HepG2 (cell line): ENCODE data around the gene NCKIPSD. TPM values are rescaled to one million over a fixed set of nuclear protein-coding genes. Genes with fewer than 3 reads are reported as not detected.
A peak's percentile ranks its signal among the peaks of the same experiment; 100 is the strongest.

Experiments
- ATF4 ChIP-seq, 2 experiments: fragments of 450-650 bp in 1 of 2; sonication (generic) in 1 of 2; formaldehyde crosslinking; IDR thresholded peaks; 2 replicates each; pipeline versions ENCODE4 v1.5.0 to v1.8.0; 2020 to 2022; ENCODE audit warnings: mild to moderate bottlenecking in 1 of 2, missing genetic modification reagents in 1 of 2
- BHLHE40 ChIP-seq: IDR thresholded peaks from 2 replicates; pipeline ENCODE4 v1.6.1; 2011; ENCODE audit warnings: low read length, improper control_type of control experiment
- CTCF ChIP-seq: sonication (generic); formaldehyde crosslinking; IDR thresholded peaks from 2 replicates; pipeline ENCODE4 v1.5.0; 2020; ENCODE audit warnings: mild to moderate bottlenecking, missing genetic modification reagents, moderate library complexity
- FOXA3 ChIP-seq: IDR thresholded peaks from 2 replicates; pipeline ENCODE4 v1.6.1; 2016; ENCODE audit warnings: missing genetic modification reagents, missing compliant biosample characterization
- MIER2 ChIP-seq: IDR thresholded peaks from 2 replicates; pipeline ENCODE4 v1.6.1; 2016; ENCODE audit warnings: missing biosample characterization, missing genetic modification reagents
- PAXIP1 ChIP-seq: sonication (generic); formaldehyde crosslinking; conservative IDR thresholded peaks from 2 replicates; pipeline ENCODE4 v1.4.0; 2020; ENCODE audit warnings: mild to moderate bottlenecking, missing genetic modification reagents, moderate library complexity
- REXO4 ChIP-seq: sonication (generic); formaldehyde crosslinking; IDR thresholded peaks from 2 replicates; pipeline ENCODE4 v1.8.0; 2022; ENCODE audit warnings: missing genetic modification reagents, mild to moderate bottlenecking, borderline replicate concordance
- SETDB1 ChIP-seq: sonication (generic); formaldehyde crosslinking; IDR thresholded peaks from 2 replicates; pipeline ENCODE4 v1.5.1; 2020; ENCODE audit warnings: missing genetic modification reagents, mild to moderate bottlenecking, borderline replicate concordance
- USF2 ChIP-seq, 2 experiments: sonication (generic) in 1 of 2; formaldehyde crosslinking in 1 of 2; IDR thresholded peaks; 2 replicates each; pipeline versions ENCODE4 v1.5.1 to v1.6.1; 2011 to 2020; ENCODE audit warnings: borderline replicate concordance in 1 of 2, low read depth in 1 of 2, low read length in 1 of 2, mild to moderate bottlenecking in 1 of 2, missing genetic modification reagents in 1 of 2, moderate library complexity in 1 of 2
- ZBTB33 ChIP-seq: sonication (generic); formaldehyde crosslinking; IDR thresholded peaks from 2 replicates; pipeline ENCODE4 v1.4.0; 2020; ENCODE audit warnings: missing genetic modification reagents
- ZBTB8A ChIP-seq: sonication (generic); formaldehyde crosslinking; IDR thresholded peaks from 2 replicates; pipeline ENCODE4 v1.4.0; 2020; ENCODE audit warnings: mild to moderate bottlenecking, low read depth, missing genetic modification reagents, borderline replicate concordance
- ZNF264 ChIP-seq: sonication (generic); formaldehyde crosslinking; IDR thresholded peaks from 2 replicates; pipeline ENCODE4 v1.4.0; 2020; ENCODE audit warnings: missing genetic modification reagents
- ZNF550 ChIP-seq: sonication (generic); formaldehyde crosslinking; IDR thresholded peaks from 2 replicates; pipeline ENCODE4 v1.4.0; 2020; ENCODE audit warnings: mild to moderate bottlenecking, missing genetic modification reagents, borderline replicate concordance
- ZNF562 ChIP-seq: sonication (generic); formaldehyde crosslinking; IDR thresholded peaks from 2 replicates; pipeline ENCODE4 v1.8.0; 2022; ENCODE audit warnings: missing genetic modification reagents, borderline replicate concordance
- ZNF598 ChIP-seq: sonication (generic); formaldehyde crosslinking; IDR thresholded peaks from 2 replicates; pipeline ENCODE4 v1.5.1; 2020; ENCODE audit warnings: mild to moderate bottlenecking, missing genetic modification reagents, borderline replicate concordance
- ZZZ3 ChIP-seq: sonication (generic); formaldehyde crosslinking; IDR thresholded peaks from 2 replicates; pipeline ENCODE4 v1.4.0; 2020; ENCODE audit warnings: missing genetic modification reagents, mild to moderate bottlenecking, borderline replicate concordance
- polyA plus RNA-seq, 8 experiments: library from polyadenylated mRNA; depleted of rRNA in 3 of 8; stranded (reverse) in 7 of 8; unstranded in 1 of 8; fragments of >200 nt; fragmentation: Illumina TruSeq in 4 of 8; extraction: Trizol in 4 of 8; gene quantifications; 2 replicates each; pipeline versions ENCODE4 v1.2.1 to v1.2.3, GENCODE V29; 2011 to 2016; ENCODE audit warnings: low read depth in 4 of 8, missing spikeins in 1 of 8, mixed read lengths in 1 of 8; ENCODE audit not compliant: insufficient read depth in 1 of 8
- total RNA-seq, 5 experiments: library from RNA; depleted of rRNA; stranded (reverse); fragments of >200 nt; fragmentation: Illumina TruSeq; extraction: Trizol; gene quantifications; 2 replicates each; pipeline ENCODE4 v1.2.3, GENCODE V29; 2016; ENCODE audit warnings: low read depth in 1 of 5

The NCKIPSD gene
- total and polyA plus RNA-seq, 2 of the 13 experiments (the other 11 are each of a cell fraction or from before 2014, with no cell fraction given): 13.5 to 35.2 TPM

- TF ChIP-seq PAXIP1 (CRISPR knock-in tag) (peak; percentile 32), ZBTB8A (CRISPR knock-in tag) (no peak), ZNF598 (CRISPR knock-in tag) (no peak; the same call in 1 of the 2 replicates), ZNF264 (CRISPR knock-in tag) (no peak), REXO4 (CRISPR knock-in tag) (no peak), USF2 (IDR thresholded peaks at IDR 0.05; ENCODE audit: low read depth, low read length) (no peak), USF2 (CRISPR knock-in tag; IDR thresholded peaks at IDR 0.05; ENCODE audit: borderline replicate concordance) (no peak), ZNF562 (CRISPR knock-in tag) (no peak), ZNF550 (peak; percentile 95; the same call in 1 of the 2 replicates), ZZZ3 (CRISPR knock-in tag) (peak; percentile 73), BHLHE40 (no peak), SETDB1 (CRISPR knock-in tag) (no peak), FOXA3 (CRISPR knock-in tag) (no peak; the same call in 1 of the 2 replicates), MIER2 (CRISPR knock-in tag) (peak; percentile 71), CTCF (CRISPR knock-in tag) (peak; percentile 77), ATF4 (CRISPR knock-in tag; IDR thresholded peaks at IDR 0.05) (no peak), ZBTB33 (0 out of 2 replicates have a peak, but pooled peaks have one; percentile 4)
These were observed at the start of gene NCKIPSD (continued) for GRCh38 chr3:48685603-48686511.
